Stimulated activated naive CD4-positive, alpha-beta T cell treated with Interleukin-2 at 50 U/mL for 16 hours (primary cell): ENCODE results near the gene TSPAN9.

Source experiments
- DNase-seq: peaks from one replicate; lab custom pipeline; 2025; lab: John Stamatoyannopoulos, UW

TSPAN9 gene

DNA sequence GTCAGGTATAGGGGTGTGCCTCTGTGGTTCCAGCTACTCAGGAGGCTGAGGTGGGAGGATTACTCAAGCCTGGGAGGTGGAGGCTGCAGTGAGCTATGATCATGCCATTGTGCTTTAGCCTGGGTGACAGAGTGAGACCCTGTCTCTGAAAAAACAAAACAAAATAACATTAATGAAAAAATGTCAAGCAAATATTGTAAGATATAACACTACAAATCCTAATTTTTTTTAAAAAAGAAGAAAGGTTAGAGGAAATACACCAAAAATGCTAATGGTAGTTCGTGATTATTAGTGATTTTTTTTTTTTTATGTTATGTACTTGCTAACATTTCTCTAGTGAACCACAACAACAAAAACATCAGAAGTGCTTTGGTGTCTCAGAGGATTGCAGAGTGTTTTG lies 47.7 kb downstream of the TSPAN9 start:
- no peak for DNase-seq

DNA sequence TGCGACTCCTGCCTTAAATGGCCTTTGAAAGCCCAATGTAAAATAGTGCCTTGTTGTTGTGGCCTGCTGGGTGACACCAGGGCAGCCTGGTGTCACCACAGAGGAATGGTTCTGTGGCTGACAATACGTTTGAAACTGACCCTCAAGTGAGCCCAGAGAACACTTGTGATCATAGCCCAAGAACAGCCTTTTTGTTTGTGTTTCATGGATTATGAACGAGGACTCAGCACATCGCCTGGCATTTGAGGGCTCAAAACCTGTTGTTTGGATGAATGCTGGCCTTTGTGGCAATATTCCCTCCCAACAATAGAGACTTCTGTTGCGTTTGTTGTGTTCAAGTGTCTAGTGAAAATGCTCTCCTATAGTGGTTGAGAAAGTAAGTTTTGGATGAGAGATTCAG lies 48.5 kb downstream of the TSPAN9 start:
- DNase-seq, result no peak

DNA sequence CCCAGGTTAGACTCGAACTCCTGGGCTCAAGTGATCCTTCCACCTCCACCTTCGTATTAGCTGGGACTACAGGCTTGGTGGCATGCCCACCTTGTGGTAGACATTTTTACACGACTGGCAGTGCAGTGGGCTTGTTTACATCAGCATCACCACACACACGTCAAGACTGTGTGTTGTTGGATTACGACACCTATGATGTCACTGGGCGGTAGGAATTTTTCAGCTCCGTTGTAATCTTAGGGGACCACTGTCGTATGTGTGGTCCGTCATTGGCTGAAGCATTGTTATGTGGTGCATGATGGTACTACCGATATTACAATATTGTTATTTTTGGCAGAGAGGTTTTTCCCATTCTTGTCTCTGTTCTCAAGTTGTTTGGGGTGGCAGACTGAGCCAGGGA lies 50.7 kb downstream of the TSPAN9 start:
- no peak for DNase-seq

DNA sequence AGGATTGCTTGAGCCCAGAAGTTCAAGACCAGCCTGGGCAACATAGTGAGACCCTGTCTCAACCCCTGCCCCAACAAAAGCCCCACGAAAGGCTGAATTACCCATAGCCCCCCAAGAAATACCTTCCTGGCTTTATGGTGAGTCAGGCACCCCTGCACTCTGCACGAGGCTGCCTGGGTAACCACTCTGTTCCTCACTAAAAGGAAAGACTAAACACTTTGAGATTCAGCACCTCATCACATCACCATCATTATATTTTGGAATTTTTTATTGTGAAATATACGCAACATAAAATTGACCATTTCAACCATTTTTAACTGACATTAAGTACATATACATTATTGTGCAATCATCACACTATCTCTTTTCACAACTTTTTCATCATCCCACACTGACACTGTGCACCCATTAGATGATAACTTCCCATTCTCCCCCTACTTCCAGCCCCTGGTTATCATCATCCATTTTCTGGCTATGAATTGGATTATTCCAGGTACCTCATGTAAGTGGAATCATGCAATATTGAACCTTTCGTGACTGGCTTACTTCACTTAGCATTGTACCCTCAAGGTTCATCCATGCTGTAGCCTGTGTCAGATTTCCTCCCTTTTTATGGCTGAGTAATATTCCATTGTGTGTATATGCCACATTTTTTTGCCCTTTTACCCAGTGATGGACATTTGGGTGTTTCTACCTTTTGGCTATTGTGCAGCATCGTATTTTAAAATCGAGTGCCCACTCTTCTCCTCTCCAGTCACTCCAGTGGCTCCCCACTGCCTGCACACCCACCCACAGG lies 51.5 kb downstream of the TSPAN9 start:
- DNase-seq, result no peak

DNA sequence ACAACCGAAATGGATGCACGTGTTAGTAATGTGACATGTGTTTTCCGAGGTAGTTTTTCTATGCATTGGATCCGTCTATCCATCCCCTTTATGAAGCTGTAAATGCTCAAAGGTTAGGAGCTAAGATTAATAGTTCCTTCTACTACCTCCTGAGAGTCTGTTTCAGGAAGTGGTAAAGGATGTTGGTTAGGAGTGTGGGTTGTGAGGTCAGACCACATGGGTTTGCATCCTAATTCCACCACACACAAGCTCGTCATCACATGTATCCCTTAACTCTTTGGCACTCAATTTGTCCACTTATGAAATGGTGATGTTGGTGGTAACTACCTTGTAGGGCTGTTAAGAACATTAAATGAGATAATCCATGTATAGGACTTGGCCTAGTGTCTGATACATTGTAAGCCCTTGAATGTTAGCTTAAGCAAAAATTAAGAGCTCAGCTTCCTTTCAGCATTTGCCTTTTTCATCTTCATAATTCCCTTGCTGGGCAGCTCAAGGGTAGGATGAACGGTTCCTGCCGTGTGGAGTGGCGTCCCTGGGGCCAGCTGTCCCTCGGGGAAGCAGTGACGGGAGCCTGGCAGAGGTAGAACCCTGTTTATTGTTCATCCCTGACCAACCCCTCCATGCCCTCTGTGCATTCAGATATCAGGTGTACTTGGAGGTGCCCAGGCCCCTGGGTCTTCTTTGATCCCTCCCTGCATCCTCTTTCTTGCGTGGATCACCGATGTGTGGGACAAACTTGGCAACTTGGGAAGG lies 52.3 kb downstream of the TSPAN9 start:
- no peak for DNase-seq

DNA sequence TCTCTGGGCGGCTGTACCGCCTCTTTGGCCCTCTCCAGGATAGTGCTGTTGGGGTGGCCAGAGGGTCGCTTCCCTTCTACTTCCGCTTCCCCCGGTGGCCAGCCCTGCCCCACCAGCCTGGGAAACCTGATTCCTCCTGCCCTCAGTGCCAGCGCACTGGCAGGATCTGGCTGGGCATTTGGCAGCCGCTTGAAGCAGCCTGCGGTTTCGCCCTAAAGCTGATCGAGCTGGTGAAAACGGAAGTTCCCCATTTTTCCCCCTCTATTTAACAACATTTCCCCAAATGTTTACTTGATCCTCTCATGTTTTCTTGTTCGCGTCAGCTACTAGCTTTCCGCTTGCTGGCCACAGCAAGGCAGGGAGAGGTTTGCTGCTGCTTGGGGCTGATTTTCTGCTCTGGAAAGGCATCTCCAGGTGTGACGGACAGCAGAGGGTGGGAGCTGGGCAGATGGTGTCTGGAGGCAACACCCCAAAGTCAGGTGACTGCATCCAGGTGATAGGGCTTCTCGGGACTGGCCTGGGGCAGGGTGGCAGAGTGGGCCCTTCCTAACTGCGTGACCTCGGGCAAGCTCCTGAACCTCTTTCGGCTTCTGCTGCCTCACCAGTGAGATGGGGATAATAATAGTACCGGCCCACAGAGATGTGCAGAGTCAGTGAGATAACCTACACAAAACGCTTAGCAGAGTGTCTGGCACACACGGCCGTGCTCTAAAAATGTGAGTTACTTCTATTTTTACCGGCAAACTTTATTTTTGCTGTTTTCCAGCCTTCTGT lies 53.1 kb downstream of the TSPAN9 start:
- DNase-seq, result no peak

DNA sequence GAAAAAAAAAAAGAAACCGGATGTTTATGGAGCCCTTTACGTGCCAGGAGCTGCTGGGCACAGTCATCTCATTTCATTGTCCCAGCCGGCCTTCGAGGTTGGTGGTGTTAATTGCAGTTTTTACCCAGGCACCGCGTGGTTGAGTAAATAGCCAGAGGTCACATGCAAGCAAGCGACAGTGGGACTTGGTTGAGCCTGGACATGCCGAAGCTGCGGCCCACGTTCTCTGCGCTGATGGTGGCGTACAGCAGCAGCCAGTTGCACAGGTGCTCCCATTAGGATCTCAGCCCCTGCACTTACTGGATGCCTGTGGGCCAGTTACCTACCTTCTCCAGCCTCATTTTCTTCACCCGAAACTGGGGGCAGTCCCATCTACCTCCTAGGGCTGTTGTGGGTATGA lies 54.0 kb downstream of the TSPAN9 start:
- DNase-seq, result no peak

DNA sequence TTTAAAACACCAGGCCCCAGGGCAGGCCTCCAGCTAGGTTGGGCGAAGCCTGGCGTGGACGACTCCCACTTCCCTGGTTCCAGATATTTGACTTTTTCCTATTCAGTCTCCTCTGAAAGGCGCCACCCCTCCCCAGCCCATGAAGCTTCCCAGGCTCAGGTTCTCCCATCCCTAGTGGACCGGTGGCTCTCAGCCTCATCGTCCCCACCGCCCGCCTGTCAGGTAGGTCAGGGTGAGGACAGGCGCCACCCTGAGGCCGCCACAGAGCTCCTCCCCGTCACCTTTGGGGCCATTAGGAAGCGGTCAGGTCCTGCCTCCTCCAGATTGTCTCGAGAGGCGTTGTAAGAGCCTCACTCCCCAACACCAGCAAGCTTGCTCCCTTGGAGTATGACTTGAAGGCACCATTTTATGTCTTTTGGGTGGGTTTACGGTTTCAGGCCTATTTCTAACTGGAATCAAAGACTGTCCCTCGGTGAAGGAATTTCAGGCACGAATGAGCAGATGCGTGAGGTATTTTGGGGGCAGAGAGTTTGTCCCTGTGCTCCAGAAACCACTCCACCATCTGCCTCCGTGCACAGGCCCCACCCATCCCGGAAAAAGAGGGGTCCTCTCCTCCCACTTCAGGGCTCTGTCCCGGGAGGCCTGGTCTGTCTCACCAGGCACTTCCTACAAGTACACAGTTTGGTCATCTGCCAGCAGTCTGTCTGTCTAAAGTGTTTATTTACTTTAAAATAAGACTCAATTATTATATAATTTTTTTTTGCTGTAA lies 55.6 kb downstream of the TSPAN9 start:
- no peak for DNase-seq

DNA sequence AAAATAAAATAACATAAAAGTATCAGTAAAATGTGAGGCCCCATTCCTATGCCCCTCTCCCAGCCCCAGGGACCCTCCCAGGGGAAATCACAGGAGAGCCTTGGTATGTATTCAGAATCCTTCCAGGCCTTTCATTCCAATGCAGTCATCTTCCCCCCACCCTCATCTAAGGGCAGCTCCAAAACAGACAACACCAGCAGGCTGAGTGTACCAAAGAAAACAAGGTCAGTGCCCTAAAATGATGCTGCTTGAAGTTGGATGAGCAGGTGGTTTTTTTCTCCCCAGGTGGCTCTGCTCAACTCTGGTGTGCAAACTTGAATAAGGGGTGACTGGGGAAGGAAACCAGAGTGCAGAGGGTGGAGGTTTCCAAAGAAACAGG lies 56.2 kb downstream of the TSPAN9 start:
- DNase-seq, result no peak

DNA sequence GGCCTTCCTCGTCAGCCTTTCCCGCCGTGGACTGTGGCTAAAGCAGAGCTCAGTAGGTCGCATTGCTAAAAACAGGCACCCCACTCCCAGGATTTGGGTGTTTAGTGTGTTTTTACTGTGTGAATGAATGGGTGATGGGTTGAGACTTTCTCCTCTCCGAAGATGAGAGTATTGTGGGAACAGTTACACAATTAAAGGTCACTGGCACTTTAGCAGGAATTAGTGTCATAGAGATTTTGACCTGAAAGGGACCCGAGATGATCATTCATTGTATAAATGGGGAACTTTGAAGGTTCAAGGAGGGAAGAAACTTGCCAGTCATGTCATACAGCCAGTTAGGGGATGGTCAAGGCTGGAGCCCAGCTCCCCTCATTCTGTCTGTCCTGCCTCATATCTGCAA lies 56.9 kb downstream of the TSPAN9 start:
- DNase-seq, result no peak

DNA sequence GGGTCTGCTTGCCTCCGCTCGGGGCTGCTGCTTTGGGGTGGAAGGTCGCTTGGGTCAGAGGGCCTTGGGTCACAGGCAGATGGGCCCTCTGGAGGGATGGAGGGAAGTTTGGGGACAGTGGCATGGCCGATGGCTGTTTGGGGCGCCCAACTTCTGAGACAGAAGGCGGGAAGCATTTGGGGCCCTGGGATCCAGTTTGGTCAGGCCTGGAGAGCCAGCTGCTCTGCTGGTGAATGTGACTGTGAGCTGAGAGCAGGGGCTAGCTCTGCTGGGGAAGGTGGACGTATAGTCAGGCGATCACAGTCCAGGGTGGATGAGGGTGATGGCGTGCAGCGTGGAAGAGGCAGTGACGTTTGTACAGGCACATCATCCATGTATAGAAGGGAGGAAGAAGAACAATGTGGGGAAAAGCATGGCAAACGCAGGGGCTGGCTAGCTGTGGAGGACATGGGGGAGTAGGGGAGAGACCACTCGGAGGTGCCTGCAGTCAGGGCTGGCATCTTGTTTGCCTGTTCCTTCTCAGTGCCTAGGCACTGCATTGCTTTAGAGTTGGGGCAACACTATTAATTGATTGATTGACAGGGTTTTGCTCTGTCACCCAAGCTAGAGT lies 57.5 kb downstream of the TSPAN9 start:
- DNase-seq, result no peak

DNA sequence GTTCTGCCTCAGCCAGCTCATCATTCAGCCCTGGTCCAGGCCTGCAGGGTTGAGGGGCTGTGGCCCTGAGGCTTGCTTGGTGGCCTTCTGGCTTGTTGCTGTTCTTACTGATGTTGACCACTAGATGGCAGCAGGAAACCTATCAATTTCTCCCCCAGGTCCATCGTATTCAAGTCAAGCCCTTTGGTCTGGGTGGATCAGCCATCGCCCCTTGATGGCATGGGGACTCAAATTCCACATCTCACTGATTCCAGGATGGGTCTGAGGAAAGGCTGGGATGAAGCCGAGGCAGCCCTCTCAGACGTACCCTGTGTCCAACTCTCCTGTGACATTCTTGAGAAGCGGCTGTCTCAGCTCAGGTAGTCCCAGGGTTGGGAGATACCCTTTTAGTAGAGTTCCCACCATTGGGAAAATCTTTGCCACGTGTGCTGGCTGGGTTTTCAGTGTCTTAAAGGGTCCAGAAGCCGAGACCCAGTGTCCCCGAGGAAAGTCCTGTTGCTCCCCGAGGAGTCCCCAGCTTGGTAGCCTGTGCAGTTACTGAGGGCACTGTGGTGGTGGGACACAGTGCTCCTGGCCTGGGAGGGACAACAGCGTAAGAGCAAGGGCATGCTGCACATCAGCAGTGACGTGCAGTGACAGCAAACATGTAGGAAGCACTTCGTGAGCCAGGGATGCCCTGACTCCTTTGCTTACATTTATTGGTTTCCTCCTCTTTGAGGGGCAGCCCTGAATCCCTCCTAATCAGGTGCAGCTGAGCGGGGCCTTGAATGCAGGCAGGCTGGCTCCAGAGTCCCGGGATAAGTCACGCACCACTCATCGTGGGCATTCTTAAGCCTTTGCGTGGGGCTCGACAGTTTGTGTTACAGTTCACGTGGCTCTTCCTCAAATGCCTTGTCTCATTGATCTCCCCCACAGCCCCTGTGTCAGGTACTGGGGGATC lies 58.6 kb downstream of the TSPAN9 start:
- no peak for DNase-seq

DNA sequence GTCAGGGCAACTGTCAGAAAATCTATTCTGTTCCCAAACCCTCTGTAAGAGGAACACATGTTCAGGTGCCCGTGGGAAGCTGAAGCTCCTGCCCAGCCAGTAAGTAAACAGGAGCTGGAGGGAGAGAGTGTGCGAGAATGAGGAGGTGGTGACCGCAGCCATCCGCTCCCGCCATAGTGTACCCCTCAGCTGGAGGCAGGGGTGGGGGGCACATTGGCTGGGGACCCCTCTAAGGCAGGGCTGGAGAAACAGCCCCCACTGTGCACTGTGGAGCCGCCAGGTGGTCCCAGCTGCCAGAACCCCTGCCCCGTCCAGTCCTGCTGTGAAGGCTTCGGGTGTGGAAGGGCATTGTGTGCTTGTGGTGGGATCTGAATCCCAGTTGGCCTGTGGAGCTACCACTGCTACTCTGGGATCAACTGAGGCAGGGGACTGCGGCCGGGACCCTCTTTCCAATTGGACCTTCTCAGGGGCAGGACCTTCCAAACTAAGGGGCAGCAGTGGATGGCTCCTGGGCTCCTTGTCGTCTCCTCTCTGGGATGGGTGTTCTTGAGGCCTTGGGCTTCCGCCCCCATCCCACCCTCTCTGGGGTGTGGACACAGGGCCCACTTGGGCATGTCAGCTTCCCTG lies 59.6 kb downstream of the TSPAN9 start:
- DNase-seq, result no peak

DNA sequence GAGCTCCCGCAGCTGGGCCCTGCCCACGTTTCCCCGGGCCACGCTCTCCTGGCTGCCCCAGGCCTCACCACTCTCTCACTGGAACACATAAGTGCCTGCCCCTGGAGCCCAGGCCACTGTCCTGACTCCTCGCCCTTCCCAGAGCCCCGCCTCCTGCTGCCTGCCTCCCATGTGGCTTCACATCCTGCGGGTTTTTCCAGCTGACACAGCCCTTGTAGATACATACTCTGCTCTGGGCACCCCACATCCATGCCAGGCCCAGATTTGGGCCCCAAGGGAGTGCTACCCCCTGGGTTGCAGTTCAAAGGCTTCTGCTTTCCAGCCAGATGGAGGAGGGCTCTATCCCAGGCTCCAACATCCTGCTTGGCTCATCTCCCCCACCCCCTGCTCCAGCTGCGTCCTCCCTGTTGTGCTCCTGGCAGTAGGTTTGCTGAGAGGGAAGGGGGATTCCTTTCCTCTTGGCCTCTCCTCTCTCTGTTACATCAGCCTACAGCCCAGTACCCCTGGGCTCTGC lies 60.1 kb downstream of the TSPAN9 start:
- DNase-seq, result no peak

DNA sequence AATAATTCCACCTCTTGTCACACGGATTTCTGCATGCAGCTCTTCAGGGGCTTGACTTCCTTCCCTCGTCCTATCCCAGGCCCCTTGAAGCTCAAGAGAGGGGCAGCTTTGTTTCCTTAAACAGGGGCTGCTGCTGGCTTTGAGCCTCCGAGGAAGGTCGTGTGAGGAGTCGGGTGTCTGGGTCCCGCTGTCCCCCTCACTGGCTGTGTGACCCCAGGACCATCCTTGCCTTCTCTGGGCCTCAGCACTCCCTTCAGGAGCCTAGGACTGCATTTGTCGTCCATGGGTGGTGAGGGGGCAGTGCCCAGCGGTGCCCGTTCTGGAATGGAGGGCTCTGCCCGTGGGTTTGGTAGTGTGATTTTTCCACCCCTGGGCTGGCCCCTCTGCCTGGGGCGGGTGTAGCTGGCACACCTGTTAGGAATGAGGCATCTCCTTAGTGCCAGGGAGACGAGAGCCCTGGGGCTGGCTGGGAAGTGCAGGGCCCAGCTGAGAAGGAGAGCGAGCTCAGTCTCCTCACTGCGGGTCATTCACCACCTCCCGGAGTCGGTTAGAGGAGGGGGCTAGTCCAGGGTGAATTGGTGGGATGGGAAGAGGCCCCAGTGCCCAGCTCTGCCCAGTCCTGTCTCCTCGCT lies 60.8 kb downstream of the TSPAN9 start:
- DNase-seq, result no peak

DNA sequence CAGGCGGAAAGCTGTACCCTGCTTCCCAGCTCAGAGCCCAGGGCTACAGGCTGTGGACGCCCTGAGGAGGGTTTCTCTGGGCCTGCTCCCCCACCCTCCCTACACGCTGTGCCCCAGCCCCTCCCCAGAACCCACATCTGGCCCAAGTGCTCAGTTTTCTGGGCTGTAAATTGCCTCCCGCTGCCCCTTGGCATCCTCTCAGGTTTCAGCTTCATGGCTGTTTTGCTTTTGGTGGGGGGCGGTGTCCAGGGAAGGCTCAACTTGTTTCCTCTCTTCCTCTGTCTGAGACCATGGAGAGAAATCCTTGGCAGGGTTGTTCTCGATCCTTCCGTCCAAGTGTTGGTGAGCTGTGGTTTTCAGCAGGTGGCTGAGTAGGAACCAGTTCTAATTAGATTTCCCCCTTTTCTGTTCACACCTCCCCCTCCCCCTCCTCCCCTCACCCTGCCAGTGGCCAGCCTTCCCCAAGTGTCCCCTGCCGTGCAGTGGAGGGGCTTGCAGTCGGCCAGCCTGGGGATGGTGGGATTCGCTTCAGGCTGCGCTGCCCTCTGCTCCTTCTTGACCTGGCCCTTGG lies 61.8 kb downstream of the TSPAN9 start:
- DNase-seq, result no peak

DNA sequence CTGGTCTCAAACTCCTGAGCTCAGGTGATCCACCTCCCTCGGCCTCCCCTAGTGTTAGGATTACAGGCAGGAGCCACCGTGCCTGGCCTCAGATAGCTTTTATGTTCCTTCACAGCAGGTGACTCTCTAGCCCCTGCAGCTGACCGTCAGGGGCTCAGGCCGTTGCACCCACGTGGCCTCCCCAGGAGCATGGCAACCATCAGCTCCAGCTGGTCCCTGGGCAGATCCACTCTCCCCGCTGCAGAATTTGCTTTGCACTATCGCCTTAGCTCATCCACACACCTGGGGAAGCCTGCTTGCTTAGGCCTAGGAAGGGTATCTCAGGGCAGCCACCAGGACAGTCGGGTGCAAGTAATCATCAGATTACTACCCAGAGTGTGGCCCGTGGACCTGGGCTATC lies 62.6 kb downstream of the TSPAN9 start:
- no peak for DNase-seq

DNA sequence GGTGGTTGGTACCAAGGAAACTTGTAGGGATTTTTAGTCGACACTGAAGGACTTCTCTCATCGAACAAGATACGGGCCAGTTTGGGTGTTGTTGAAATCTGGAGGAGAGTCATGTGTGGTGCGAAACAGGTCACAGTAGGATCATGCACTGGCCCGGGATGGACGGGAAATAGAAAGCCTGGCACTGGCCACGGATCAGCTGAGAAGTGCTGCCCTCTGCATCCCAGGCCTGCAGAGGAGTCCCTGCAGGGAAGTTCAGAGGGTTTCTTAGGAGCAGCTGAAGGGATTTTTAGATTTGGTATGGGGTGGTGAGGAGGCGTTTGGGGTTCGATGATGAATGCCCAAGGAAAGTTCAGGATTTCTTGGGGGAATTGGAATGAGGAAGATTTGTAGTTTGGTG lies 63.1 kb downstream of the TSPAN9 start:
- no peak for DNase-seq
